ENCODE measurements around the gene STK11IP.

DNA sequence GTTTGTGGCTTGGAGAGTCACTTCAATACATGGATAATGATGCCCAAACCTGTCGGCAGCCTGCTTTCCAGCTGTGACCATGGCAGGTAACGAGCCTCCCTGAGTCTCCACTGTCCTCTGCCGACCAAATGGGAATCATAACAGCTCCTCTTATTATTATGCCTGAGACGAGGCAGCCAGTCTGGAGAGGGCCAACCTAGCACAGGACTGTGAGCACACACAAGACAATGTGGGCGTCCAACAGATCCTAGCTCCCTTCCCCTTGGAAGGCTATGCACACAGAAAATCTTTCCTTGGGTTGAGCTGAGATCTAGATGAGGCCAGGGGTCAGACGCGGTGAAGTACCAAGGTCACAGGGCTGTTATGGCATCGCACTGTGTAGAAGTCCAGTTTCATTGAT, 28.9 kb downstream of the STK11IP start:
- TF ChIP-seq, protein P1, sequence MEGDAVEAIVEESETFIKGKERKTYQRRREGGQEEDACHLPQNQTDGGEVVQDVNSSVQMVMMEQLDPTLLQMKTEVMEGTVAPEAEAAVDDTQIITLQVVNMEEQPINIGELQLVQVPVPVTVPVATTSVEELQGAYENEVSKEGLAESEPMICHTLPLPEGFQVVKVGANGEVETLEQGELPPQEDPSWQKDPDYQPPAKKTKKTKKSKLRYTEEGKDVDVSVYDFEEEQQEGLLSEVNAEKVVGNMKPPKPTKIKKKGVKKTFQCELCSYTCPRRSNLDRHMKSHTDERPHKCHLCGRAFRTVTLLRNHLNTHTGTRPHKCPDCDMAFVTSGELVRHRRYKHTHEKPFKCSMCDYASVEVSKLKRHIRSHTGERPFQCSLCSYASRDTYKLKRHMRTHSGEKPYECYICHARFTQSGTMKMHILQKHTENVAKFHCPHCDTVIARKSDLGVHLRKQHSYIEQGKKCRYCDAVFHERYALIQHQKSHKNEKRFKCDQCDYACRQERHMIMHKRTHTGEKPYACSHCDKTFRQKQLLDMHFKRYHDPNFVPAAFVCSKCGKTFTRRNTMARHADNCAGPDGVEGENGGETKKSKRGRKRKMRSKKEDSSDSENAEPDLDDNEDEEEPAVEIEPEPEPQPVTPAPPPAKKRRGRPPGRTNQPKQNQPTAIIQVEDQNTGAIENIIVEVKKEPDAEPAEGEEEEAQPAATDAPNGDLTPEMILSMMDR (IDR thresholded peaks at IDR 0.05; ENCODE audit: poor library complexity, severe bottlenecking): no peak
- TF ChIP-seq RAD21 (conservative IDR thresholded peaks at IDR 0.05) (no peak), TAF1 (IDR thresholded peaks at IDR 0.05; ENCODE audit: low read depth) (no peak), SMC3 (conservative IDR thresholded peaks at IDR 0.05; ENCODE audit: poor library complexity) (no peak), EZH2 (IDR thresholded peaks at IDR 0.05; ENCODE audit: borderline replicate concordance, insufficient read depth, low read length, poor library complexity, severe bottlenecking) (no peak), POLR2AphosphoS5 (IDR thresholded peaks at IDR 0.05) (no peak)
